Activated effector memory CD4-positive, alpha-beta T cell treated with Interleukin-2 at 50 U/mL for 16 hours (primary cell): ENCODE data around the gene CTDSP1.

Experiments
- DNase-seq: peaks from one replicate; pipeline ENCODE4 v3.0.0-alpha.2; 2020

The CTDSP1 gene

DNA sequence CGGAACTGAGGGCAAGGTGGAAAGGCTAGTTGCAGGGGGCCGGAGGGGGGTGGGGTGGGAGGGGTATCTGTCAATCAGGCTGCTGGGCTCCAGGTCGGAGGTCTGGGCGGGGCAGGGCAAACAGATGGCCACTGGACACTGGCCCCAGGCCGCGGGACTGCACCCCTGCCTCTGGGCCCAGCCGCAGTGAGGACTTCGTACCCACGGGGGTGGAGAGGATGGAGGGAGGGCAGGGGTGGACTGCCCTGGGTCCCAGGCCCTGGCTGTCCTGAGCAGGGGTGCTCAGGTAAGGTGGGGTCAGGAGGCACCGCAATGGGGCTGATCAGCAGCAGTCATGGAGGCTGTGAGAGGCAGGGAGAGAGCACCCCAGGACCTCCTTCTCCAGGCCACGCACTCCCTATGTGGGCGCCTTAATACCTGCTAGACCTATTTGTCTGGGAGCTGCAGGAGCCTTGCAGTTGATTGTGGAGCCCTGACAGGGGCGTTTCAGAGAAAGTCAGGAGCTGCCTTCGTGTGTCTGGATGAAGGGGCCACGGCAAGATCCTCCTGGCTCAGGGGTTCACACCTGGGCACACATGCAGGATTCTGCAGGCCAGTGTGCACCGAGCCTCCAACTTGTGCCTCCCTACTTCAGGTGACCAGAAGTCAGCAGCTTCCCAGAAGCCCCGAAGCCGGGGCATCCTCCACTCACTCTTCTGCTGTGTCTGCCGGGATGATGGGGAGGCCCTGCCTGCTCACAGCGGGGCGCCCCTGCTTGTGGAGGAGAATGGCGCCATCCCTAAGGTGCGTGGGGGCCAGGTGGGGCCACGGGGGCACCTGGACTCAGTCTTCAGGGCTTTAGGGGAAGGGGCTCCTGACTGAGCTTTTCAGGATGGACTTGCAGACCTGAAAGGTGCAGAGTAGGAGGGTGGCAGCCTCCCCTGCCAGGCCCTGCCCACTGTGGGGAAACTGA lies 1.5 kb downstream of the CTDSP1 start:
- DNase-seq, result no peak

DNA sequence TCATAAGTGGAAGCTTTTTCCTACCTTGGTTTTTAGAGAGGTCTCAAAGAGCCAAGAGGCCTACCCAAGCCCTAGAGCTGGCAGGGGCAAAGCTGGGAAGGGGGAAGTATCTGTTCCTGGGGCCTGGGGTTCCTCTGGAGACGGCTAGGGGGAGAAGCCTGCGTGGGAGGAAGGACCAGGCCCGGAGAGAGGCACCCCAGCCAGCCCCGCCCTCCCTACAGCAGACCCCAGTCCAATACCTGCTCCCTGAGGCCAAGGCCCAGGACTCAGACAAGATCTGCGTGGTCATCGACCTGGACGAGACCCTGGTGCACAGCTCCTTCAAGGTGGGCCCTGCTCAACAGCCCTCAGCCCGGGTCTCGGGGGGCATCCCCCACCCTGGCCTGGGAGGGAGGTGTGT lies 2.2 kb downstream of the CTDSP1 start:
- no peak for DNase-seq

DNA sequence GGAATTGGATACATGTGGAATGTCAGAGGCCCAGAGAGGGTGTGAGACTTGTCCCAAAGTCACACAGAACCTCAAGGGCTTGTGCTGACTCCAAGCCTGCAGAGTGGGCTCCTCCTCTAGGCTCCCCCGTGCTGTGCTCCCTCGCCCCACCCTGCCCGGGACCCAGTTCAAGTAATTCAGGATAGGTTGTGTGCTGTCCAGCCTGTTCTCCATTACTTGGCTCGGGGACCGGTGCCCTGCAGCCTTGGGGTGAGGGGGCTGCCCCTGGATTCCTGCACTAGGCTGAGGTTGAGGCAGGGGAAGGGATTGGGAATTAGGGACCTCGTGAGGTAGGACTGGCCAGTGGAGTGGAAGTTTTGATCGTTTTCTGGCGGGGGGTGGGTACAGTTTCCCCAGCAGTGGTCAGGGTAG lies 2.8 kb downstream of the CTDSP1 start:
- no peak for DNase-seq

DNA sequence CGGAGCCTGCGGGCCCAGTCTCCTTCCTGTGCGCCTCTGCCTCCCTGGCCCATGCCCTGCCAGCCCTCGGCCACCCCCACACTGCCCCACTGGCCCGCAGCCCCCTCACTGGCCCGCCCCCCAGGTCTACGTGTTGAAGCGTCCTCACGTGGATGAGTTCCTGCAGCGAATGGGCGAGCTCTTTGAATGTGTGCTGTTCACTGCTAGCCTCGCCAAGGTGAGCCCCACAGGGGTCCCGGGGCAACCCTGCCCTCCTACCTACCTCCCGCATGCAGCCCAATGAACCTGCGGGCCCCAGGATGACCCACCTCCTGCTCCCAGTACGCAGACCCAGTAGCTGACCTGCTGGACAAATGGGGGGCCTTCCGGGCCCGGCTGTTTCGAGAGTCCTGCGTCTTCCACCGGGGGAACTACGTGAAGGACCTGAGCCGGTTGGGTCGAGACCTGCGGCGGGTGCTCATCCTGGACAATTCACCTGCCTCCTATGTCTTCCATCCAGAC lies 3.3 kb downstream of the CTDSP1 start:
- no peak for DNase-seq

DNA sequence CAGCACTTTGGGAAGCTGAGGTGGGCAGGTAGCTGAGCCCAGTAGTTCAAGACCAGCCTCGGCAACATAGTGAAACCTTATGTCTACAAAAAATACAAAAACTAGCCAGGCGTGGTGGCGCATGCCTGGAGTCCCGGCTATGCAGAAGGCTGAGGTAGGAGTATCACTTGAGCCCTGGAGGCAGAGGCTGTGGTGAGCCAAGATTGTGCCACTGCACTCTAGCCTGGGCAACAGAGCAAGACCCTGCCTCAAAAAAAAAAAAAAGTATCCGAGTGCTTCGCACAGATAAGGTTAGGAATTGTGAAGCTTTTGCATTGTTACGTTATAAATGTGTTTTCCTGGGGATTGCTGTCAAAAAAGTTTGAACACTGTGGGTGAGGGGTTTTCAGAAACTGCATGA lies 4.1 kb downstream of the CTDSP1 start:
- DNase-seq, result no peak

DNA sequence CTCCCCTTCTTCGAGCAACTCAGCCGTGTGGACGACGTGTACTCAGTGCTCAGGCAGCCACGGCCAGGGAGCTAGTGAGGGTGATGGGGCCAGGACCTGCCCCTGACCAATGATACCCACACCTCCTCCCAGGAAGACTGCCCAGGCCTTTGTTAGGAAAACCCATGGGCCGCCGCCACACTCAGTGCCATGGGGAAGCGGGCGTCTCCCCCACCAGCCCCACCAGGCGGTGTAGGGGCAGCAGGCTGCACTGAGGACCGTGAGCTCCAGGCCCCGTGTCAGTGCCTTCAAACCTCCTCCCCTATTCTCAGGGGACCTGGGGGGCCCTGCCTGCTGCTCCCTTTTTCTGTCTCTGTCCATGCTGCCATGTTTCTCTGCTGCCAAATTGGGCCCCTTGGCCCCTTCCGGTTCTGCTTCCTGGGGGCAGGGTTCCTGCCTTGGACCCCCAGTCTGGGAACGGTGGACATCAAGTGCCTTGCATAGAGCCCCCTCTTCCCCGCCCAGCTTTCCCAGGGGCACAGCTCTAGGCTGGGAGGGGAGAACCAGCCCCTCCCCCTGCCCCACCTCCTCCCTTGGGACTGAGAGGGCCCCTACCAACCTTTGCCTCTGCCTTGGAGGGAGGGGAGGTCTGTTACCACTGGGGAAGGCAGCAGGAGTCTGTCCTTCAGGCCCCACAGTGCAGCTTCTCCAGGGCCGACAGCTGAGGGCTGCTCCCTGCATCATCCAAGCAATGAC lies 4.8 kb downstream of the CTDSP1 start:
- DNase-seq, result no peak

DNA sequence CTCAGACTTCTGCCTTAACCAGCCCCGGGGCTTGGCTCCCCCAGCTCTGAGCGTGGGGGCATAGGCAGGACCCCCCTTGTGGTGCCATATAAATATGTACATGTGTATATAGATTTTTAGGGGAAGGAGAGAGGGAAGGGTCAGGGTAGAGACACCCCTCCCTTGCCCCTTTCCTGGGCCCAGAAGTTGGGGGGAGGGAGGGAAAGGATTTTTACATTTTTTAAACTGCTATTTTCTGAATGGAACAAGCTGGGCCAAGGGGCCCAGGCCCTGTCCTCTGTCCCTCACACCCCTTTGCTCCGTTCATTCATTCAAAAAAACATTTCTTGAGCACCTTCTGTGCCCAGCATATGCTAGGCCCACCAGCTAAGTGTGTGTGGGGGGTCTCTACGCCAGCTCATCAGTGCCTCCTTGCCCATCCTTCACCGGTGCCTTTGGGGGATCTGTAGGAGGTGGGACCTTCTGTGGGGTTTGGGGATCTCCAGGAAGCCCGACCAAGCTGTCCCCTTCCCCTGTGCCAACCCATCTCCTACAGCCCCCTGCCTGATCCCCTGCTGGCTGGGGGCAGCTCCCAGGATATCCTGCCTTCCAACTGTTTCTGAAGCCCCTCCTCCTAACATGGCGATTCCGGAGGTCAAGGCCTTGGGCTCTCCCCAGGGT lies 5.5 kb downstream of the CTDSP1 start:
- DNase-seq, result no peak

DNA sequence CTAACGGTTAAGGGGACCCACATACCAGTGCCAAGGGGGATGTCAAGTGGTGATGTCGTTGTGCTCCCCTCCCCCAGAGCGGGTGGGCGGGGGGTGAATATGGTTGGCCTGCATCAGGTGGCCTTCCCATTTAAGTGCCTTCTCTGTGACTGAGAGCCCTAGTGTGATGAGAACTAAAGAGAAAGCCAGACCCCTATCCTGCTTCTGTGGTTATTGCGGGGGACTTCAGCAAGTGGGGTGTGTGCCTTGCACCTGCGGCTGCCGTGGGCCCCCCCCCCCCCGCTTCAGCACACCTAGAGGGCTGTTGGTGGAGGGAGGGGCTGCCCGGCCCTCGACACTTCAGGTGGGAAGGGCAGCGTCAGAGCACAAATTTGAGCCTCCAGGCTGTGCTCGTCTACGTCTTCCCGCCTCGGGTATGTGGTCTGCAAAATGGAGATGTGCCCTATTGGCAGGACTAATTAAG lies 6.1 kb downstream of the CTDSP1 start:
- no peak for DNase-seq

DNA sequence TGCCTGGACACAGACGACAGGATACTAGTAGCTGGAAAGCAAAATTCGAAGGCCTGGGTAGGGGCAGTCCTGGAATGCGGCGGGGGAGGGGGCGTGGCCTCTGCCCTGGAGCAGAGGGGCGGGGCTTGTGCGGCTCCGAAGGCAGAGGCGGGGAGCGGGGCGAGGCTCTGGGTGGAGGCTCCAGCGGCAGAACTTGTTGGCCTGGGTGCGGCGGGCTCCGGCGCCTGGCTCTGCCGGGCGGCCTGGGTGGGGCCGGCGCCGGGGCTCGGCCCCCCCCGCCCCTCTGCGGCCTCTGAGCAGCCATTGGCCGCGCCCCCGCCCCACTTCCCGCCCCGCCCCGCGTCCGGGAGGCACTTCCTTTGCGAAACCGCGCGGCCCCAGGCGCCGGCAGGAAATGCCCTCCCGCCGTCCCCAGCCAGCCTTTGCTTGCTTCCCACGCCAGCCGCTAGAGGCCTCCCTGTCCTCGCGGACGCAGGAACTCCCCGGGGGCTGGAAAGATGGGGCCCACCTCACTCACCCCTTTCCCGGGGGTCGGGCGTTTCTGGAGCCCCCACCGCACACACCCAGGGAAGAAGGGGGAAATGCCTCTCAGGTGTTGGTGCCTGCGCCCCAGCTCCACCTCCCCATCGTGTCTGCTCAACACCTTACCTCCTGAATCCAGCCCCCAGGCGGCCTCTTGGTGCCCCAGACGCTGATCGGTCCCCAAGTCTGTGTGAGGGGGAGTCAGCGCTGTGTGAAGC lies 6.7 kb downstream of the CTDSP1 start:
- peak; percentile 95 for DNase-seq

DNA sequence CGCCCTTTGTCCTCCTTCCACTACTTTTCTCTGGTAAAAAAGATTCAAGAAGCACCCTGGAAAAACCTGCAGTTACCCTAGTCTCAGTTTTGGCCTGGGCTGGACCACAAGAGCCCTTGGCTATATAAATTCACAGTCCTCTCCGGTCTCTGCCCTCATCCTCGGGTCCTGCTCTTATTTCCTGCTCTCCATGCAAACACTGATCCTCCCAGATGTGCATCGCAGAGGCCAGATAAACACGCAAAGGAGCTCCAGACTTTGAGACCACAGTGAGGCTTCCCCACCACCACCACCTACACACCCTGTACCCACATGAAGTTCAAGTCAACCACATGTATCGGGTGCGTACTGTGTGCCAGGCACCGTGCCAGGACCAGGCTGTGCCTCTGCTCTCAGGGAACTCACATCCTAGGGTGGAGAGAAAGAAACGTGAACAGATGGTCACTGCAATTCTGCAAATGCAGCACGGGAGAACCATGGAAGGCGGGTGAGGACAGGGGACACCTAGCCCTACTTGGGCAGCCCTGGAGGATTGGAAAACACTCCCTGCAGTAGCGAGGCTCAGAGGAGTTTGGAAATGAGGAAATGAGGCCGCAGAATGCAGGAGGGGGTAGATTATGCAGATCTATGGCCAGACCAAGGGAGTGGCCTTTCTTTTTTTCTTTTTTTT lies 7.4 kb downstream of the CTDSP1 start:
- peak; percentile 58 for DNase-seq

DNA sequence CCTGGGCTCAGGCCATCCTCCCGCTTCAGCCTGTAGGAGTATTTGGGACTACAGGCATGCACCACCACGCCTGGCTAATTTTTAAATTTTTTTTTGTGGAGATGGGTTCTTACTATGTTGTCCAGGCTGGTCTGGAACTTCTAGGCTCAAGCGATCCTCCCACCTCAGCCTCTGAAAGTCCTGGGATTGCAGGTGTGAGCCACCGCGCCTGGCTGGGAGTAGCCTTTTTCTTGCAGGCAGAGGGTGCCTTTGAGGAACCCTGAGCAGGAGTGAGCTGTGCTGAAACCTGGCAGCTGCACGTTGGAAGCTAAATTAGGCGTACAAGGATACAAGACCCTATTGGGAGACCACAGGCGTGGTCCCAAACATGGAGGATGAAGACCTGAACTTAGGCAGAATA lies 8.0 kb downstream of the CTDSP1 start:
- DNase-seq, result no peak

DNA sequence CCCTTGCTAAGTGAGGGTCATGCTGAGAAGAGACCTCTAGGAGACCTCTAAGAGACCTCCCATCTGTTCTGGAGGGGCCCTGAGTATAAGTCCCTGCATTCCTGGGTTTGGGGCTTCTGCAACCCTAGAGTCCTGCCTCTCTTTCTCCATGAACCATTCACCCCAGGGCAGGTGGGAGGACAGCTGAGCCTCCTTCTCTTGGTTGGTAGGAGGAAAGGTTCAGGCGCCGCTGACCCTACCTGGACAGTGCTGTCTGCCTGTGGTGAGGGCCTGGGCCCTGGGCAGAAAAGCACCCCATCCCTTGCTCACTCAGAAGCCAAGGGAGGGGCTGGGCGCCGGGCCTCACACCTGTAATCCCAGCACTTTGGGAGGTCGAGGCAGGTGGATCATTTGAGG lies 18.7 kb downstream of the CTDSP1 start:
- DNase-seq, result no peak

DNA sequence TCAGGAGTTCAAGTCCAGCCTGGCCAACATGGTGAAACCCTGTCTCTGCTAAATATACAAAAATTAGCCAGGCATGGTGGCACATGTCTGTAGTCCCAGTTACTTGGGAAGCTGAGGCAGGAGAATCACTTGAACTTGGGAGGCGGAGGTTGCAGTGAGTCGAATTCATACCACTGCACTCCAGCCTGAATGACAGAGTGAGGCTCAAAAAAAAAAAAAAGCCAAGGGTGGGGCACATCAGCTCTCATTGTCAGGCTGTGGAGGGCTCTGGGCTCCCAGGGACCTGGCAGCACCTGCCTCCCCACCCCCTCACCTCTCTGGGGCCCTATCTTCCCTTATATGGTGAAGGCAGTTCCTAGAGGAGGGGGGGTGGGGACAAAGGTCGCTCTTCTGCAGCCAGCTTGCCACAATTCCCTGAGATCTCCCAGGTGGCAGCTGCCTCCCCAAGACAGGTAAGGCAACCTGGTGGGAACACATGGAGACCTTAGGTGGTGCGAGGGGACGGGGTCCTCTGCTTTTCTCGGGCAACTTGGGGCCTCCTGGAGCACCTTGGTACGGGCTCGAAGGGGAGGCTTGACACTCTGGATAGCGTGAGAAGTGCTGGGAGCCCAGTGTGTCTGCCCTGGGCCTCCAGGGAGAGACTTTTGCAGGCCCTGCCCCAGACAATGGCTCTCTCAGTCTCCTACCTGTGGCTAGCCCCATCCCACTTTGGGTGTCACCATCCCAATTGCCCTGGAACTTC lies 19.2 kb downstream of the CTDSP1 start, which contains the start of gene VIL1:
TSS of gene VIL1 (plus strand) at position 407 of the 742 bp plus-strand sequence. CDS start 4,656 bp downstream, outside the sequence.
- DNase-seq, result no peak

DNA sequence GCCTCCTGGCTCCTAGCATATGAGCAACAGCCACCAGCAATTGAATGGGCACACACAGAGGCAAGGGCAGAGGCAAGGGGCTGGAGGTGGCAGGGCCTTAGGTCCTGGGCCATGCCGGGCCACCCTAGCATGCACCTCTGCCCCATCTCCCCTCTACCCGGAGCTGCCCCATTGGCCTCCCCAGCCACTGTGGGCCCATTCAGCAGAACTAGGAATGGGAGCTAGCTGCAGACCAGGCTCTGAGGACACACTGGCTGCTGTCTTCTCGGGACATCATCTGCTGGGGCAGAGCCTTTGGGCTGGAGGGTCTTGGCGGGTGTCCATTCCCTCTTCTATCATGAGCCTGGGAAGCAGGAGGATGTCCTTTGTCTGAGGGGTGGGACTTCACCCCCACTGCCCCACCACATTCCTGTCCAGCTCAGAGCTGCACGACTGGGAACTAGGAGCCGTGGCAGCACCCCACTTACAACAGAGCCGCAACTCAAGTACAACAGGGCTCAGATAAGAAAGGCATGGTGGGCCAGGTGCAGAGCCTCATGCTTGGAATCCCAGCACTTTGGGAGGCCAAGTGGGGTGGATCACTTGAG lies 20.1 kb downstream of the CTDSP1 start:
- DNase-seq, result no peak

DNA sequence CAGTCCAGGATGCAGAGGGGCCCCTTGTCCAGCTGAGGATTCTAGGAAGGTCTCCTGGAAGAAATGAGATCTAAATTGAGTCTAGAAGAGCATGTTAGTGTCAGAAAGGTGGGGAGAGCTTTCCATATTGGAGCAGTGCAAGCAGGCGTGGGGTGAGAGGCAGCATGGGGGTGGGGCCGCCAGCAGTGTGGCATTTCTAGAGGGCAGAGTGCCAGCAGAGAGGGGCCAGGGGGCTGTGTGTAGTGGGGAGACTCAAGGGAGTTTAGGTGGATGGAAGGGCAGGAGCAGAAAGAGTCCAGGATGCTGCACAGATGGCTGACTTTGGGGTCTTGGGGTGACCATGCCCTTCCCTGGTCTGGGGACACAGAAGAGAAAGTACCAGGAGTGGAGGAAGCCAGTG lies 21.4 kb downstream of the CTDSP1 start:
- no peak for DNase-seq

DNA sequence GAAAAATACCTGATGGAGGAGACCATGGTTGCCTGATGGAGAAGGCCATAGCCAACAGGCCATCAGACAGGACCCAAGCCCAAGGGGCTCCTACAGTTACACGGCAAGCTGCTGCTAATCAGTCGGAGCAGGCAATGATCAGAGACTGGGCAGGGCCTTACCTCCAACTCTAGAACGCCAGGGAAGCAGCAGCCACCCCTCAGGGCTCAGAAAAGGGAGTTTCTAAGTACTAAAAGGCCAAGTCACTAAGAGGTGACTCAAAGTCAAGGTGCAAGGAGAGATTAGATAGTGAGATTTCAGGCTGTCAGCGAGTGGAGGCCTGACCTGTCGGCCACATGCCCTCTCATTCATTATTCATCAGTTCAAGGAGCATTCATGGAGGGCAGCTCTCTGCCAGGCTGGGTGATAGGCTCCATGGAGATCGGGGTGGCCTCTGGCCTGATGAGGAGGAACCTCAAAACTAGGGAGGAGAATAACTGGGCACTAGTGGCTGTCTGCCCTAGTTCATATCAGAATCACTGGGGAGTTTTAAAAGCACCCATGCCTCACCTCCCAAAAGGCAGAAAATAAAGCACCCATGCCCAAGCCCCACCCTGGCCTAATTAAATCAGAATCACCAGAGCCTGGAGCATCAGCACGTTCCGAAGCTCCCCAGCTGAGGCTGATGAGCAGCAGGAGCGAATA lies 22.9 kb downstream of the CTDSP1 start:
- no peak for DNase-seq

DNA sequence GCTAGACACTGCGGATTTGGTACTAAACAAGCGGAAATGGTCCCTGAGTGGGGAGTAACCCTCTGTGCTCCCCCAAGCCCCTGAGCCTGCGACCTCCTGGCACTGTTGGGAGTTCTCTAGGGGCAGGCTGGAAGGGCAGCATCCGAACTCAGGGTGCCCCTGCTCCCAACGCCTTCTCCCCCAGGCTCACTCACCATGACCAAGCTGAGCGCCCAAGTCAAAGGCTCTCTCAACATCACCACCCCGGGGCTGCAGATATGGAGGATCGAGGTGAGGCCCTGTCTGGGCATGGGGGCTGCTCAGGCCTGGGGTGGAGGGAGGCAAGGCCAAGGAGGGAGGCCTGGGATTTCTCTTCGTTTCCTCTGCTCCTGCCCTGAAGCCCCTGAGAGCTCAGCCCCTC lies 23.9 kb downstream of the CTDSP1 start:
- no peak for DNase-seq

DNA sequence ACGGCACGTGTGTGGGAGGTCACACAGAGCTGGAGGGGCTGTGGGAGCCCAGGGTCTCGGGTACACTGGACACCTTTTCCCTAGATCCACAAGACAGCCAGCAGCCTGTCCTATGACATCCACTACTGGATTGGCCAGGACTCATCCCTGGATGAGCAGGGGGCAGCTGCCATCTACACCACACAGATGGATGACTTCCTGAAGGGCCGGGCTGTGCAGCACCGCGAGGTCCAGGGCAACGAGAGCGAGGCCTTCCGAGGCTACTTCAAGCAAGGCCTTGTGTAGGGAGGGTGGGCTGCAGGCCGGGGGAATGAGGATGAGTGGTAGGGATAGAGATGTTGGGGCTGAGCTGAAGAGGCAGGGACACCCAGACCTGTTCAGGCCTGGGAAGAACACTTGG lies 25.9 kb downstream of the CTDSP1 start:
- no peak for DNase-seq

DNA sequence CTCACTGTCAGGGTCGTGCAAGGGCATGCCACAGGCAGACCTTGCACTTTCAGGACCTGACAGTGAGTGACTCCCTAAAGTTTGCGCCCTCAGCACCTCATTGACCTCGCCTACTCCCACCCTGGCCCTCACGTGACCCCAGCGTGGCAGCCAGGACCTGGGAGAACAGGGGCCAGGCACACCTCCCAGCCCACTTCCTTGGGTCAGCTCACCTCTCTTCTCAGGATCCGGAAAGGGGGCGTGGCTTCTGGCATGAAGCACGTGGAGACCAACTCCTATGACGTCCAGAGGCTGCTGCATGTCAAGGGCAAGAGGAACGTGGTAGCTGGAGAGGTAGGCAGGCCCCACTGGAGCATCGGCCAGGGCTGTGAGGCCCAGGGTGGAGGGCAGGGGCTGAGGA lies 28.1 kb downstream of the CTDSP1 start:
- no peak for DNase-seq
